ENCODE results near the gene MT1B.

MT1B gene

DNA sequence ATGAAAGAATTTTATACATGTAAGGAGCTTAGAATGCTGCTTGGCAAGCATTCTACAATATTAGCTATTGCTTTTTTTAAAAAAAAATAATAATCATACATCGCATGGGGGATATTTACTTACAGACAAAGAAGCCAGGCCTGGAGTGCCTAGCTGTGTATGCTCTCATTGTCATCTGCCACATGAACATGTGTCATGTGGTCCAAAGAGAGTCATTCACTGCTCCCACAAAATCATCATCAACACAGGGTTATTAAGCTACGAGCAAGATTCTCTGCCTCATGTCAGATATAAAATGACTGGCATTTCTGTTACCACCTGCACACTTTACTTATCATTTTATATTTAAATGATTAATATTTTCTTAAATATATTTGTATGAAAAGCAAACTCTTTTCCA lies 28.0 kb upstream of the MT1B start:
- Histone ChIP-seq H3K27ac (ENCODE audit: poor library complexity, severe bottlenecking) (no peak overlapping the region), H3K36me3 (ENCODE audit: low read depth) (peaks cover 11% of the 10 kb centered on the region), H3K27me3 (ENCODE audit: insufficient read depth, poor library complexity, severe bottlenecking) (no peaks in the 10 kb centered on the region), H3K4me1 (ENCODE audit: insufficient read depth, poor library complexity, severe bottlenecking) (peaks cover 5% of the 10 kb centered on the region), H3K9me3 (ENCODE audit: severe bottlenecking) (no peaks in the 10 kb centered on the region), H3K4me3 (ENCODE audit: severe bottlenecking) (no peak overlapping the region)
- ATAC-seq (ENCODE audit: low read depth), result no peak
- no peak for DNase-seq (ENCODE audit: low spot score)
- TF ChIP-seq, protein P1, sequence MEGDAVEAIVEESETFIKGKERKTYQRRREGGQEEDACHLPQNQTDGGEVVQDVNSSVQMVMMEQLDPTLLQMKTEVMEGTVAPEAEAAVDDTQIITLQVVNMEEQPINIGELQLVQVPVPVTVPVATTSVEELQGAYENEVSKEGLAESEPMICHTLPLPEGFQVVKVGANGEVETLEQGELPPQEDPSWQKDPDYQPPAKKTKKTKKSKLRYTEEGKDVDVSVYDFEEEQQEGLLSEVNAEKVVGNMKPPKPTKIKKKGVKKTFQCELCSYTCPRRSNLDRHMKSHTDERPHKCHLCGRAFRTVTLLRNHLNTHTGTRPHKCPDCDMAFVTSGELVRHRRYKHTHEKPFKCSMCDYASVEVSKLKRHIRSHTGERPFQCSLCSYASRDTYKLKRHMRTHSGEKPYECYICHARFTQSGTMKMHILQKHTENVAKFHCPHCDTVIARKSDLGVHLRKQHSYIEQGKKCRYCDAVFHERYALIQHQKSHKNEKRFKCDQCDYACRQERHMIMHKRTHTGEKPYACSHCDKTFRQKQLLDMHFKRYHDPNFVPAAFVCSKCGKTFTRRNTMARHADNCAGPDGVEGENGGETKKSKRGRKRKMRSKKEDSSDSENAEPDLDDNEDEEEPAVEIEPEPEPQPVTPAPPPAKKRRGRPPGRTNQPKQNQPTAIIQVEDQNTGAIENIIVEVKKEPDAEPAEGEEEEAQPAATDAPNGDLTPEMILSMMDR (IDR thresholded peaks at IDR 0.05; ENCODE audit: poor library complexity, severe bottlenecking), result no peak

- Histone ChIP-seq H3K4me3 (ENCODE audit: severe bottlenecking) (peak within 1 kb of the TSS; percentile 43), H3K27me3 (ENCODE audit: insufficient read depth, poor library complexity, severe bottlenecking) (no peaks in the 10 kb centered on the region), H3K36me3 (ENCODE audit: low read depth) (peaks cover 11% of the 10 kb centered on the region), H3K4me1 (ENCODE audit: insufficient read depth, poor library complexity, severe bottlenecking) (peaks cover 5% of the 10 kb centered on the region), H3K27ac (ENCODE audit: poor library complexity, severe bottlenecking) (peak within 1 kb of the TSS; percentile 87), H3K9me3 (ENCODE audit: severe bottlenecking) (no peaks in the 10 kb centered on the region)
- TF ChIP-seq, protein P1 (IDR thresholded peaks at IDR 0.05; ENCODE audit: poor library complexity, severe bottlenecking), result no peak
- ATAC-seq (ENCODE audit: low read depth) (peak; percentile 82), DNase-seq (ENCODE audit: low spot score) (no peak)
Measured at GRCh38 chr16:56625140-56625942, 26.3 kb upstream of the MT1B start, which contains the start of gene MT1E. Gene MT1E (plus strand): TSS chr16:56625781. CDS start chr16:56625852, 71 bp downstream.

DNA sequence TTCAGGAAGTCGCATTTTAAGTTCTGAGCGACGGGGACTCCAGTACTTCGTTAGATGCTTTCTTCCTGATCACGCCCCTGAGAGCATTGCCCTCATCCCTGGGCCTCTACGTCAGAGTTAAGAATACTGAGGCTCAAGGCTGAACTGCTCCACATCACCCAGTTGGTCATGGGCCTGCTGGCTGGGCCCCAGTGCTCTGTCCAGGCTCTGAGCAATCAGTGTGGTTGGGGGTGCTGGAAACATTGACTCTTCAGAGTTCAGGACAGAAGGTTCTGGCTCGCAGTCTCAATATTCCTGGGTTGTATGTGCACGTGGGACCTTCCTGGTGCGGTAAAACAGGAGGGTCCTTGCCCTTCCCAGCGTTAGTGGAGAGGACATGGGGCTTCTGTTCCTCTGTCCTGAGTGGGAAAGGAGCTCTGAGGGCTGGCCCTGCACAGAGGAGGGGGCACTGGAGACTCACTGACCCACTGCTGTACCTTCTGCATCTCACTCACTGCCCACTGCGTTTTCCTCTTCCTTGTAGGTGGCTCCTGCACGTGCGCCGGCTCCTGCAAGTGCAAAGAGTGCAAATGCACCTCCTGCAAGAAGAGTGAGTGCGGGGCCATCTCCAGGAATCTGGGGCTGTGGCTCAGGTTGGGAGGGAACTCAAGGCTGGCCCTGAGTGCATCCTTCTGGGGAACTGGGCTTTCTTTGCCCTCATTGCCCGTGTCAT lies 25.6 kb upstream of the MT1B start:
- peaks cover 5% of the 10 kb centered on the region for H3K4me1 ChIP-seq (ENCODE audit: insufficient read depth, poor library complexity, severe bottlenecking)
- DNase-seq (ENCODE audit: low spot score) (no peak), ATAC-seq (ENCODE audit: low read depth) (peak; percentile 11; the same call in 1 of the 3 replicates)
- H3K36me3 ChIP-seq (ENCODE audit: low read depth), result peaks cover 11% of the 10 kb centered on the region
- peak overlapping the region; percentile 87 for H3K27ac ChIP-seq (ENCODE audit: poor library complexity, severe bottlenecking)
- TF ChIP-seq, protein P1 (IDR thresholded peaks at IDR 0.05; ENCODE audit: poor library complexity, severe bottlenecking), result no peak
- peak overlapping the region; percentile 43 for H3K4me3 ChIP-seq (ENCODE audit: severe bottlenecking)
- no peaks in the 10 kb centered on the region for H3K9me3 ChIP-seq (ENCODE audit: severe bottlenecking)
- no peaks in the 10 kb centered on the region for H3K27me3 ChIP-seq (ENCODE audit: insufficient read depth, poor library complexity, severe bottlenecking)

- DNase-seq (ENCODE audit: low spot score) (no peak), ATAC-seq (ENCODE audit: low read depth) (no peak)
- Histone ChIP-seq H3K9me3 (ENCODE audit: severe bottlenecking) (no peaks in the 10 kb centered on the region), H3K36me3 (ENCODE audit: low read depth) (peaks cover 11% of the 10 kb centered on the region), H3K4me3 (ENCODE audit: severe bottlenecking) (peak overlapping the region; percentile 43), H3K4me1 (ENCODE audit: insufficient read depth, poor library complexity, severe bottlenecking) (peaks cover 5% of the 10 kb centered on the region), H3K27ac (ENCODE audit: poor library complexity, severe bottlenecking) (peak overlapping the region; percentile 87), H3K27me3 (ENCODE audit: insufficient read depth, poor library complexity, severe bottlenecking) (no peaks in the 10 kb centered on the region)
- TF ChIP-seq, protein P1 (IDR thresholded peaks at IDR 0.05; ENCODE audit: poor library complexity, severe bottlenecking), result no peak
Measured at GRCh38 chr16:56626685-56627084, 25.0 kb upstream of the MT1B start.
